SH-SY5Y (cell line): Measurements from ENCODE around the gene CLDN20.

ENCODE experiments used
- GATA2 ChIP-seq: IDR thresholded peaks from 2 replicates; pipeline ENCODE4 v1.6.1; 2011; ENCODE audit warnings: mild to moderate bottlenecking, low read depth, low read length
- GATA3 ChIP-seq: IDR thresholded peaks from 2 replicates; pipeline ENCODE4 v1.6.1; 2011; ENCODE audit warnings: low read depth, mild to moderate bottlenecking, low read length, moderate library complexity

The CLDN20 gene

GRCh38 chr6:155303361-155303870 is 39.6 kb downstream of the CLDN20 start:
- TF ChIP-seq GATA2 (no peak), GATA3 (no peak)

GRCh38 chr6:155306958-155307357 is 43.1 kb downstream of the CLDN20 start:
- TF ChIP-seq GATA3 (no peak), GATA2 (no peak)

- TF ChIP-seq GATA2 (no peak), GATA3 (no peak)
Measured at GRCh38 chr6:155309150-155309549, 45.3 kb downstream of the CLDN20 start.

GRCh38 chr6:155310596-155310995 is 46.8 kb downstream of the CLDN20 start:
- TF ChIP-seq GATA3, result no peak
- no peak for TF ChIP-seq GATA2

- TF ChIP-seq GATA3 (no peak), GATA2 (no peak)
Measured at GRCh38 chr6:155311086-155311485, 47.3 kb downstream of the CLDN20 start.

GRCh38 chr6:155311583-155311982 is 47.8 kb downstream of the CLDN20 start:
- no peak for TF ChIP-seq GATA3
- TF ChIP-seq GATA2, result no peak

GRCh38 chr6:155313602-155314091 is 49.8 kb downstream of the CLDN20 start:
- no peak for TF ChIP-seq GATA3
- no peak for TF ChIP-seq GATA2

GRCh38 chr6:155314092-155314772 is 50.4 kb downstream of the CLDN20 start, which contains the start of gene TFB1M:
TFB1M (minus strand) TSS chr6:155314484; CDS start chr6:155314428, 56 bp downstream.
- TF ChIP-seq GATA2, result no peak
- TF ChIP-seq GATA3, result no peak

GRCh38 chr6:155314773-155315515 is 51.1 kb downstream of the CLDN20 start:
- TF ChIP-seq GATA2, result no peak
- no peak for TF ChIP-seq GATA3

GRCh38 chr6:155315516-155315871 is 51.7 kb downstream of the CLDN20 start:
- TF ChIP-seq GATA3 (no peak), GATA2 (no peak)

GRCh38 chr6:155316419-155316818 is 52.6 kb downstream of the CLDN20 start:
- TF ChIP-seq GATA2 (no peak), GATA3 (no peak)

- TF ChIP-seq GATA2 (no peak), GATA3 (no peak)
Measured at GRCh38 chr6:155317186-155317585, 53.4 kb downstream of the CLDN20 start.

GRCh38 chr6:155319902-155320301 is 56.1 kb downstream of the CLDN20 start:
- TF ChIP-seq GATA3, result no peak
- no peak for TF ChIP-seq GATA2

GRCh38 chr6:155324172-155324571 is 60.4 kb downstream of the CLDN20 start:
- TF ChIP-seq GATA2, result no peak
- TF ChIP-seq GATA3, result no peak

- no peak for TF ChIP-seq GATA3
- TF ChIP-seq GATA2, result no peak
Measured at GRCh38 chr6:155324993-155325392, 61.2 kb downstream of the CLDN20 start.
